Panc1 (cell line): Measurements from ENCODE around the gene RAB11FIP5.

Experiments used
- CTCF ChIP-seq: fragments of 450-650 bp; IDR thresholded peaks from 2 replicates; pipeline ENCODE4 v1.5.1; 2017; ENCODE audit warnings: mild to moderate bottlenecking
- POLR2AphosphoS5 ChIP-seq: IDR thresholded peaks from 2 replicates; pipeline ENCODE4 v1.6.1; 2012; ENCODE audit warnings: mild to moderate bottlenecking, low read depth, low read length, moderate library complexity
- REST ChIP-seq, 2 experiments: IDR thresholded peaks; 2 replicates each; pipeline ENCODE4 v1.6.1; 2011 to 2012; ENCODE audit warnings: low read depth in 2 of 2, control low read depth in 1 of 2, low read length in 1 of 2, mild to moderate bottlenecking in 1 of 2, moderate library complexity in 1 of 2; ENCODE audit not compliant: insufficient read depth in 1 of 2
- SIN3A ChIP-seq: IDR thresholded peaks from 2 replicates; pipeline ENCODE4 v1.6.1; 2012; ENCODE audit warnings: low read depth, mild to moderate bottlenecking, low read length, moderate library complexity, borderline replicate concordance; ENCODE audit not compliant: insufficient read depth
- TCF7L2 ChIP-seq: IDR thresholded peaks from 2 replicates; pipeline ENCODE4 v1.6.1; 2011; ENCODE audit warnings: mild to moderate bottlenecking, low read depth, low read length, inconsistent platforms

GRCh38 chr2:73069041-73069854 is 43.5 kb downstream of the RAB11FIP5 start:
- TF ChIP-seq CTCF (no peak), REST (IDR thresholded peaks at IDR 0.05; ENCODE audit: insufficient read depth in 1 of 2, low read depth in 2 of 2, low read length in 1 of 2) (no peak), POLR2AphosphoS5 (no peak), TCF7L2 (no peak), SIN3A (no peak)
